Naive thymus-derived CD8-positive, alpha-beta T cell (primary cell): Measurements from ENCODE around the gene OR51B5. TPM values are rescaled to one million over a fixed set of nuclear protein-coding genes. Genes with fewer than 3 reads are reported as not detected.
"Not testable (repeated sequence)": the region's sequence is repeated elsewhere in the genome, so short reads cannot be mapped to it uniquely, and the experiment has no call there.

Experiments used
- ATAC-seq, 2 donors: fragments of 150-1000 bp; cut with Tn5 transposase in 1 of 2; sonication (Bioruptor Pico), chemical (Tn5 transposase) in 1 of 2; 1 replicate in 1 of 2; 2 replicates in 1 of 2; pipeline ENCODE4 v1.10.0; 2021; ENCODE audit warnings: mild to moderate bottlenecking in 2 of 2, moderate library complexity in 2 of 2
- POLR2A ChIA-PET: fragments of 350-600 bp; sonication (Branson Sonifier 250); formaldehyde crosslinking; loops from one replicate; lab custom pipeline; 2021; ENCODE audit warnings: antibody characterized with exemption; lab: Charles Lee
- DNase-seq, 10 donors: peaks; one replicate each; pipeline versions ENCODE4 v3.0.0 to v3.0.0-alpha.2; 2020 to 2022
- H3K27ac Mint-ChIP-seq, 10 donors: one replicate each; pipeline ENCODE4 v1.8.0; 2020 to 2022; ENCODE audit warnings: mild to moderate bottlenecking in 10 of 10, mixed read lengths in 10 of 10, moderate library complexity in 4 of 10, inconsistent platforms in 1 of 10
- H3K27me3 Mint-ChIP-seq, 5 donors: one replicate each; pipeline ENCODE4 v1.8.0; 2021 to 2022; ENCODE audit warnings: mixed read lengths in 5 of 5
- H3K36me3 Mint-ChIP-seq, 3 donors: one replicate each; pipeline ENCODE4 v1.8.0; 2020 to 2022; ENCODE audit warnings: mixed read lengths in 3 of 3, mild to moderate bottlenecking in 2 of 3, inconsistent platforms in 1 of 3
- H3K4me1 Mint-ChIP-seq, 4 donors: one replicate each; pipeline ENCODE4 v1.8.0; 2021 to 2022; ENCODE audit warnings: mixed read lengths in 4 of 4
- H3K4me3 Mint-ChIP-seq, 10 donors: one replicate each; pipeline ENCODE4 v1.8.0; 2020 to 2022; ENCODE audit warnings: mild to moderate bottlenecking in 10 of 10, mixed read lengths in 10 of 10, moderate library complexity in 6 of 10, inconsistent platforms in 1 of 10
- H3K9me3 Mint-ChIP-seq, 9 donors: one replicate each; pipeline ENCODE4 v1.8.0; 2020 to 2022; ENCODE audit warnings: mixed read lengths in 9 of 9, mild to moderate bottlenecking in 3 of 9, inconsistent platforms in 1 of 9, moderate library complexity in 1 of 9
- polyA plus RNA-seq, 3 donors: library from polyadenylated mRNA; unstranded; fragments of 300-500 nt; fragmentation: Illumina TruSeq; gene quantifications; one replicate each; pipeline ENCODE4 v1.2.3, GENCODE V29; 2021
- total RNA-seq, 8 experiments: library from RNA in 2 of 8; stranded (reverse) in 2 of 8; gene quantifications; one replicate each; pipeline ENCODE4 v1.2.3 and lab custom pipeline; 2021 to 2026

OR51B5 gene
- total and polyA plus RNA-seq, 5 experiments from 2014 or later: not detected

DNA sequence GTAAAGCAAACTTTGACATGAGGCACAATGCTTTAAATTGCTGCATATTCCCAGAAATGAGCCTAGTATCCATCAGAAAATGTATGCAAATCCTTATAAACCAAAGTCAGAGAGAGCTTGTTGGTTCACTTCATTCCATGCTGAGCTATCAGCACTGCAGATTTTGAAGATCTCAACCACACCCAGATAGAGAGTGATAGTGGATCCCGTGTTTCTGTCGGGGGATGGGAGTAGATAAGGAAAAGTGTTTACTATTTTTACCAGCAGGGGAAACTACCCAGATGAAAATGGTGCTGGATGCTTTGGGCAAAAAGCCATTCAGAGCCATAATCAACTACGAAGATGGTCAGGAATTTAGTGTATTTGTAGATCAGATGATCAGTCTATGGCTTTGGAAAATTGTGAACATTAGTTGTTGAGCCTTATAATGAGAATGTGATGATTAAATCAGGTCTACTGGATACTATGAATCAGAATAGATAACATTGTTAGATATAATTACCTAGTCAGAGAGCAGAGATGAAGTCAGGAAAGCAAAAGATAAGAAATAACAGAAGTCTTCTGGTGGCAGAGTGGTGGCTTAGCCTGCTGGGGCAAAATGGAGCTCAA, 18.8 kb upstream of the OR51B5 start:
- POLR2A ChIA-PET: interaction anchor here (0.6 kb wide), 1 partner anchor 996 kb away, joined by 3 read pairs; no protein-coding TSS in a partner anchor
- no peaks in the 10 kb centered on the region for H3K4me1 Mint-ChIP-seq
- DNase-seq: no peak
- peaks cover 0 to 15% (median 2%) of the 10 kb centered on the region in 9 donors for H3K9me3 Mint-ChIP-seq
- no peaks in the 10 kb centered on the region for H3K36me3 Mint-ChIP-seq
- no peak overlapping the region for H3K4me3 Mint-ChIP-seq
- peaks cover 4 to 27% (median 10%) of the 10 kb centered on the region in 5 donors for H3K27me3 Mint-ChIP-seq
- ATAC-seq: no peak
- H3K27ac Mint-ChIP-seq: no peak overlapping the region

DNA sequence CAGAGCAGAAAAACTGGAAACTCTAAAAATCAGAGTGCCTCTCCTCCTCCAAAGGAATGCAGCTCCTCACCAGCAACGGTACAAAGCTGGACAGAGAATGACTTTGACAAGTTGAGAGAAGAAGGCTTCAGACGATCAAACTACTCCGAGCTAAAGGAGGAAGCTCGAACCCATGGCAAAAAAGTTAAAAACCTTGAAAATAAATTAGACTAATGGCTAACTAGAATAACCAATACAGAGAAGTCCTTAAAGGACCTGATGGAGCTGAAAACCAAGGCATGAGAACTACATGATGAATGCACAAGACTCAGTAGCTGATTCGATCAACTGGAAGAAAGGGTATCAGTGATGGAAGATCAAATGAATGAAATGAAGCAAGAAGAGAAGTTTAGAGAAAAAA, 12.7 kb upstream of the OR51B5 start:
- H3K4me3 Mint-ChIP-seq, POLR2A ChIA-PET, H3K36me3 Mint-ChIP-seq, DNase-seq, ATAC-seq, H3K27ac Mint-ChIP-seq, H3K4me1 Mint-ChIP-seq: not testable (repeated sequence)
- Mint-ChIP-seq H3K9me3 (peaks cover 0 to 12% (median 0%) of the 10 kb centered on the region in 9 donors), H3K27me3 (peaks cover 2 to 38% (median 10%) of the 10 kb centered on the region in 5 donors)

DNA sequence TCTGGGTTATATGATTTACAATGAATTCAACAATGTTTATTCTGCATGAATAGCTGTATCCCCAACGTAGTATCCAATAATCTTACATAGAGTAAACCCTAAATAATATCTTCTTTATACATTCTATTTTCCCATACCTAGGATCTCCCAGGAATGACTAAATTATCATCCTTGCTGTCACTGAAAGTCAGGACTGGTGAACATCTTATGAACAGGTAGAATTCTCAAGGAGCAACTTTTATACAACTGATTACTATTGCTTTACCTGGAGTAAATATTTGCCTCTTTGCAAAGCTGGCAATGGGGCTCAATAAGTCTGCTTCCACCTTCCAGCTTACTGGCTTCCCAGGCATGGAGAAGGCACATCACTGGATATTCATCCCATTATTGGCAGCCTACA, 7.9 kb upstream of the OR51B5 start, which contains the start of gene OR51B6:
Gene OR51B6, plus strand, starts transcription at position 301 of the 400 bp plus-strand sequence. Its CDS starts 0 bp downstream, at position 301.
- ATAC-seq (no peak), DNase-seq (no peak)
- POLR2A ChIA-PET: no interaction called here
- H3K27ac Mint-ChIP-seq: no peak within 1 kb of the TSS
- no peaks in the 10 kb centered on the region for H3K36me3 Mint-ChIP-seq
- no peaks in the 10 kb centered on the region for H3K4me1 Mint-ChIP-seq
- peaks cover 6 to 39% (median 12%) of the 10 kb centered on the region in 5 donors for H3K27me3 Mint-ChIP-seq
- H3K9me3 Mint-ChIP-seq: peaks cover 0 to 5% (median 0%) of the 10 kb centered on the region in 9 donors
- H3K4me3 Mint-ChIP-seq: no peak within 1 kb of the TSS

DNA sequence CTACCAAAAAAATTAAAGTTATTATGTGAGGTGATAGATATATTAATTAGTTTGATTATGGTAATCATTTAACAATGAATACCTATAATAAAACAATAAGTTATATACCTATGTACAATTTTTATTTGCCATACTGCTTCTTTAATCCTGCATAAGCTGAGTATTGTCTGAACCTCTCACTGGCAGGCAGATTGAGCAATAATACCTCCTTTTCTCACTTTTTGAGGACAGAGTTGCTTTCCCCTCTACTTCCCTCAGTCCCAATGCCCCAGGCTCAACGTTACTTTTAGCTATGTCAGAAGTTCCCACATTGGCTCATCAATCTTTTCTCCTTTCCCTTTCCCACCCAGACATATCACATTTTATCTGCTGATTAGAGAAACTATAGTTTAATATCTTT, 6.2 kb upstream of the OR51B5 start:
- ATAC-seq (no peak), DNase-seq (no peak)
- H3K27ac Mint-ChIP-seq: no peak overlapping the region
- H3K4me3 Mint-ChIP-seq: no peak overlapping the region
- POLR2A ChIA-PET: no interaction called here
- peaks cover 1 to 34% (median 9%) of the 10 kb centered on the region in 5 donors for H3K27me3 Mint-ChIP-seq
- no peaks in the 10 kb centered on the region for H3K4me1 Mint-ChIP-seq
- no peaks in the 10 kb centered on the region for H3K36me3 Mint-ChIP-seq
- H3K9me3 Mint-ChIP-seq: no peaks in the 10 kb centered on the region

DNA sequence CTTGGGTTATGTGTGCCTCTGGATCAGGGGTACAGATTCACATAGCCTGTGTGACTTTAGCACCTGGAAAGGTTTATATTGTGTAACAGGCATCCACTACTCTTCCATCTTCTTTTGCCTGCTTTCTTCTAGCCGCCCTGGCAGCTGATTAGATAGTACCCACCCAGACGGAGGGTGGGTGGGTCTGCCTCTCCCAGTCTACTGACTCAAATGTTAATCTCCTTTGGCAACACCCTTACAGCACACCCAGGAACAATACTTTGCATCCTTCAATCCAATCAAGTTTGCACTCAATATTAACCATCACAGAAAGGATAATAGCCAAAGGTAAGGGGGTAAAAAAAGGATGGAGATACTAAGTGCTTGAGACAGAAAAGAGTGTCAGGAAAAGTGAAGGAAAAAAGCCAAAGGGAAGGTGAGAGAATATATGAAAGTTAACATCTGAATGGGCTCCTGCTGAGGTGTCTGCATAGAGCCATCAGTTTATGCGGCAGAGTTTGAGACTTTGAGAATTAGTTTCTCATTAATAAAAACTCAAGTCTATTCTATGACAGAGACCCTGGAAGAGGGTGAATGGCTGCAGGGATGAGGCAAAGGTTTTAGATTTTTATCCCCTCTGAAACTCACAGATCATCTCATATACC, 5.3 kb upstream of the OR51B5 start:
- DNase-seq: no peak
- ATAC-seq: no peak
- Mint-ChIP-seq H3K27me3 (peaks cover 1 to 34% (median 9%) of the 10 kb centered on the region in 5 donors), H3K4me1 (no peaks in the 10 kb centered on the region), H3K9me3 (no peaks in the 10 kb centered on the region), H3K27ac (no peak overlapping the region), H3K36me3 (no peaks in the 10 kb centered on the region), H3K4me3 (no peak overlapping the region)
- POLR2A ChIA-PET: no interaction called here

DNA sequence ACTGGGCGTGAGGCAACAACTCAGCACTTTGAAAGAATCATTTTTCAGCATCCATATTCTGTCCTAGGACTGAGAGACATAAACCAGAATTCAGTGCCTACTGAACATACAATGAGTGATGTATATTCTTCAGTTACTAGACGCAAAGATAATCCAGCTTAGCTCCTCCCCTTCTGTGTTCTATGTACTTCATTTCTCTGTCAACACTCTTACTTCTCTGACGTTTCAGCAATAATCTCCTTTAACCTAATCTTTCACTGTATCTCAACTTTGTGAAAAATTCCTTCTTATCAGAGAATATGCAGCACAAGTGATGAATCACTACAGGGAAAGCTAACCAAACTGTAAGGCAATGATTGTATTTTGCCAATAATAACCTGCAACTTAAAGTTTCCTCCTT, 2.5 kb upstream of the OR51B5 start:
- Mint-ChIP-seq H3K9me3 (no peaks in the 10 kb centered on the region), H3K36me3 (peaks cover 0 to 3% (median 0%) of the 10 kb centered on the region in 3 donors), H3K4me3 (no peak overlapping the region), H3K27me3 (peaks cover 4 to 21% (median 8%) of the 10 kb centered on the region in 5 donors), H3K27ac (no peak overlapping the region), H3K4me1 (no peaks in the 10 kb centered on the region)
- POLR2A ChIA-PET: interaction anchor here (0.9 kb wide), 1 partner anchor 25 kb away, joined by 5 read pairs; no protein-coding TSS in a partner anchor
- no peak for ATAC-seq
- DNase-seq: no peak

DNA sequence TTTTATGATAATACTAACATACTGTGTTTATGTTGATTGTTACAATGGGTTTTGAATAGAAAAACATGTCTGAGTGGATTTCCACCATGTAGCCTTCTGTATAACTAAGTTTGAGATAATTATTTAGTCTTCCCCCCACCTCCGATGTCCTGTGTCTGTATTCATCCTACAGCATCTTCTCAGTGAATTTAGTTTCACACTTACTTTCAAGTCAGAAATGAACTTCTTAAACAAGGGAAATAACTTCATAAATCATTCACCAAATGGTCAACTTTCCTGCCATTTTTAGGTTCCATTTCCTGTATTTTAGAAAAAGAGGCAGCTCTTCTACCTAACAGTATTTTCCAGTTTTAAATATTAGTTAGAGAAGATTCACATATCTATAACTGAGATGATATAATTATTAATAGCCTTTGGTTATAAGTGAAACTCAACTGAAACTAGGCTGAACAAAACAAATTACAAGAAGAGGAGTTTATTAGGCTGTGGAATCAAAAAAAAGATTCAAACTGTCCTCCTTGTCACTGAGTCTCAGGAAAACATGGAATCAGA, 3.5 kb downstream of the OR51B5 start:
- H3K4me3 Mint-ChIP-seq: no peak overlapping the region
- ATAC-seq (no peak), DNase-seq (no peak)
- H3K36me3 Mint-ChIP-seq: peaks cover 0 to 3% (median 0%) of the 10 kb centered on the region in 3 donors
- H3K27me3 Mint-ChIP-seq: peaks cover 0 to 6% (median 4%) of the 10 kb centered on the region in 5 donors
- H3K27ac Mint-ChIP-seq: no peak overlapping the region
- no peaks in the 10 kb centered on the region for H3K9me3 Mint-ChIP-seq
- POLR2A ChIA-PET: no interaction called here
- H3K4me1 Mint-ChIP-seq: no peaks in the 10 kb centered on the region

DNA sequence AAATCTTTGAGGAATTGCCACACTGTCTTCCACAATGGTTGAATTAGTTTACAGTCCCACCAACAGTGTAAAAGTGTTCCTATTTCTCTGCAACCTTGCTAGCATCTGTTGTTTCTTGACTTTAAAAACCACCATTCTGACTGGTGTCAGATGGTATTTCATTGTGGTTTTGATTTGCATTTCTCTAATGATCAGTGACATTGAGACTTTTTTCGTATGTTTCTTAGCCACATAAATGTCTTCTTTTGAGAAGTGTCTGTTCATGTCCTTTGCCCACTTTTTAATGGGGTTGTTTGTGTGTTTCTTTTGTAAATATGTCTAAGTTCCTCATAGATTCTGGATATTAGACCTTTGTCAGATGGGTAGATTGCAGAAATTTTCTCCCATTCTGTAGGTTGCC, 6.1 kb downstream of the OR51B5 start:
- H3K36me3 Mint-ChIP-seq, H3K9me3 Mint-ChIP-seq, DNase-seq, H3K27ac Mint-ChIP-seq, H3K4me1 Mint-ChIP-seq, H3K27me3 Mint-ChIP-seq, ATAC-seq, POLR2A ChIA-PET, H3K4me3 Mint-ChIP-seq: not testable (repeated sequence)

DNA sequence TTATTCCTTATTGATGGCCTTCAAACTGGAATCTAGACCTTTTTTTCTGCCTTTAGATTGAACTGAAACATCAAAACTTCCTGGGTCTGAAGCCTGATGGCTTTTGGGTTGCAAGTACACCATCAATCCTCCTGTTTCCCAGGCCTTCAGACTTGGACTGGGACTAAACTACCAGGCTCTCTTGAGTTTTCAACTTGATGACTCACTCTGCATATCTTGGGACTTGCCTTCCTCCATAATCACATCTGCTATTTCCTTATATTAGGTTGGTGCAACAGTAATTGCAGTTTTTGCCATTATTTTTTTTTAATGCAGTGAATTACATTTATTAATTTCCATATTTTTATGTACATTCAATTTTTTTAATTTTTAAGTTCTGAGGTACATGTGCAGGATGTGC, 7.0 kb downstream of the OR51B5 start:
- Mint-ChIP-seq H3K9me3 (no peaks in the 10 kb centered on the region), H3K27ac (no peak overlapping the region), H3K36me3 (peaks cover 0 to 3% (median 0%) of the 10 kb centered on the region in 3 donors), H3K27me3 (peaks cover 0 to 6% (median 3%) of the 10 kb centered on the region in 5 donors), H3K4me3 (no peak overlapping the region), H3K4me1 (no peaks in the 10 kb centered on the region)
- POLR2A ChIA-PET: no interaction called here
- ATAC-seq: no peak
- DNase-seq: no peak

DNA sequence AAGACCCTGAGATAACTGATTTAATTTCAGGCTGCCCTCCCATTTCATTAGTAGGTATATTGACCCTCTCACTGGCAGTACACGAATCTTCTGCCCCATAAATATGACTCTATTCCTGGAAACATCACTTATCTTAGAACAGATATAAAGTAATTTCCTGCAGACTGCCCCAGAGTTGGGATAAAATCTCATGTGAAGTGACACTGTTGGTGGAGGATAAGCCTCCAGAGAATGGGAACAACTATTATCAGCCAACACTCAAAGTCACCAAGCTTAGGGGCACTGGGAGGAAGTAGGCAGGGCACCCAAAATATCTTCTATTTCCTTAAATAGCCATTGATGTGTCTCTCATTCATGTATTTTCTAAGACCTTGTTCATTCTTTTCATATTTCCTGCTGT, 8.2 kb downstream of the OR51B5 start:
- H3K27me3 Mint-ChIP-seq: peaks cover 0 to 12% (median 3%) of the 10 kb centered on the region in 5 donors
- H3K4me3 Mint-ChIP-seq: no peak overlapping the region
- ATAC-seq (no peak), DNase-seq (no peak)
- H3K9me3 Mint-ChIP-seq: peaks cover 0 to 3% (median 0%) of the 10 kb centered on the region in 9 donors
- H3K4me1 Mint-ChIP-seq: no peaks in the 10 kb centered on the region
- H3K27ac Mint-ChIP-seq: no peak overlapping the region
- no peaks in the 10 kb centered on the region for H3K36me3 Mint-ChIP-seq
- POLR2A ChIA-PET: interaction anchor here (0.6 kb wide), 1 partner anchor 132 kb away, joined by 3 read pairs; no protein-coding TSS in a partner anchor

DNA sequence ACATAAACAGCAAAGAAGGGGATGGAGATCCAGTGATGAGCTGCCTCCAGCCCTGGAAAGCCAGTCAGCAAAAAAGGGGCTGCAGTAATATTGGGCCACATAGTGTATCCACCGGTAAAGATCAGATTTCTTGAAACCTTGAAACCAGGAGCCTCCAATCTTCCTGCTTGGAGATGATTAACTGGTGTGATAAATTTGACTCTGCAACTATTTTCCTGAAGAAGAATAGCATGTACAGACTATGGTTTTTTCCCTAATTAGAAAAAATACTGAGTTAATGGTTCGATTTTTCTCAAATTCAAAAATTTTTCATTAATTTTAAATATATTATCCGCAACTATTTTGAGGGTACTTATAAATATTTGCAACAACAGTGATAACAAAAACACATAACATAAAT, 19.1 kb downstream of the OR51B5 start, which contains the start of gene OR51B2:
Gene OR51B2, minus strand, starts transcription at position 101 of the 400 bp plus-strand sequence. Its CDS starts 0 bp downstream, at position 101.
- DNase-seq (no peak), ATAC-seq (no peak)
- H3K36me3 Mint-ChIP-seq: no peaks in the 10 kb centered on the region
- no peak within 1 kb of the TSS for H3K4me3 Mint-ChIP-seq
- no peaks in the 10 kb centered on the region for H3K4me1 Mint-ChIP-seq
- no peak within 1 kb of the TSS for H3K27ac Mint-ChIP-seq
- POLR2A ChIA-PET: no interaction called here
- H3K27me3 Mint-ChIP-seq: peaks cover 0 to 5% (median 1%) of the 10 kb centered on the region in 5 donors
- no peaks in the 10 kb centered on the region for H3K9me3 Mint-ChIP-seq

DNA sequence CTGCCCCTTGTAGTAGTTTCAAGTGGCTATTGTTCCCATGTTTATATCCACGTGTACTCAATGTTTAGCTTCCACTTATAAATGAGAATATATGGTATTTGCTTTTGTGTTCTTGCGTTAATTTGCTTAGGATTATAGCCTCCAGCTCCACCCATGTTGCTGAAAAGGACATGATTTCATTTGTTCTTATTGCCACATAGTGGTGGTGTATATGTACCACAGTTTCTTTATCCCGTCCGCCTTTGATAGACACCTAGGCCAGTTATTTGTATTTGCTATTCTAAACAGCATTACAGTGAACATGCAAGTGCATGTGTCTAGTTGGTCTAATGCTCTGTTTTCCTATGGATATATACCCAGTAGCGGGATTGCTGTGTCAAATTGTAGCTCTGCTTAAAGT, 26.0 kb downstream of the OR51B5 start:
- H3K4me1 Mint-ChIP-seq: no peaks in the 10 kb centered on the region
- peaks cover 0 to 6% (median 2%) of the 10 kb centered on the region in 9 donors for H3K9me3 Mint-ChIP-seq
- H3K27me3 Mint-ChIP-seq: peaks cover 0 to 5% (median 0%) of the 10 kb centered on the region in 5 donors
- H3K36me3 Mint-ChIP-seq: no peaks in the 10 kb centered on the region
- H3K4me3 Mint-ChIP-seq: no peak overlapping the region
- POLR2A ChIA-PET: no interaction called here
- ATAC-seq (no peak), DNase-seq (no peak)
- no peak overlapping the region for H3K27ac Mint-ChIP-seq
